GM10266 (cell line): Measurements from ENCODE around the gene ZNF593.

Experiments used
- DNase-seq: peaks from one replicate; pipeline ENCODE4 v3.0.0; 2012; ENCODE audit errors: extremely low spot score
- CTCF ChIP-seq: IDR thresholded peaks from 2 replicates; pipeline ENCODE4 v1.5.1; 2012; ENCODE audit warnings: mild to moderate bottlenecking, low read depth; ENCODE audit not compliant: control insufficient read depth, insufficient read depth; ENCODE audit errors: missing control alignments

The ZNF593 gene

GRCh38 chr1:26187882-26188281, 18.2 kb downstream of the ZNF593 start:
- no peak for TF ChIP-seq CTCF
- no peak for DNase-seq

- no peak for DNase-seq
- no peak for TF ChIP-seq CTCF
Observed at GRCh38 chr1:26188477-26188876, 18.8 kb downstream of the ZNF593 start.

- DNase-seq = no peak
- no peak for TF ChIP-seq CTCF
Observed at GRCh38 chr1:26189331-26189730, 19.6 kb downstream of the ZNF593 start.

DNA sequence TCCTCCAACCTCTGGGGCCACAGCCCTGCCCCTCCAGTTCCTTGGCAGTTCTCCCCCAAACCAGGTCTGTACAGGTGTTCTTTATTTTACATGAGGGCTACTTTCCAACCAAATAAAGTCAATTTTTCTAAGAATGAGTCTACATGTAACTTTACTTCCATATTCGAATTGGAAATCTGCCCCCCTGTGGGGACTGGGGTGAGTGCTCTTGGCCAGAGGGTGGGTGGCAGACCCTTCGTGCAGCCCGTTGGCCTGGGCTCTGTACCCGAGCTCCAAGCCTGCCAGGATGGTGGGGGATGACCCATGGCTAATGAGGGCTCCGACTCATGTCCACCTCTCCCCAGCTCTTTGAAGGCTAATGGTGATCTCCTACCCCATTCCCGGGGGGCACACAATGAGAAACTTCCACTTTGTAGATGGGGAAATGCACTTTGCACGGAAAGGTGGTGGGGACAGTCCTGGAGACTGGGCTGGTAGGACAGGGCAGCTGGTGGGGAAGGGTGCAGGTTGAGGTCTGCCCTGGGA, 20.1 kb downstream of the ZNF593 start:
- DNase-seq = no peak
- no peak for TF ChIP-seq CTCF

- no peak for DNase-seq
- TF ChIP-seq CTCF = no peak
Observed at GRCh38 chr1:26190373-26190987, 20.8 kb downstream of the ZNF593 start, which contains the start of gene CATSPER4. Gene CATSPER4, plus strand, starts transcription at chr1:26190602. Its CDS starts 26 bp downstream, at chr1:26190628.

DNA sequence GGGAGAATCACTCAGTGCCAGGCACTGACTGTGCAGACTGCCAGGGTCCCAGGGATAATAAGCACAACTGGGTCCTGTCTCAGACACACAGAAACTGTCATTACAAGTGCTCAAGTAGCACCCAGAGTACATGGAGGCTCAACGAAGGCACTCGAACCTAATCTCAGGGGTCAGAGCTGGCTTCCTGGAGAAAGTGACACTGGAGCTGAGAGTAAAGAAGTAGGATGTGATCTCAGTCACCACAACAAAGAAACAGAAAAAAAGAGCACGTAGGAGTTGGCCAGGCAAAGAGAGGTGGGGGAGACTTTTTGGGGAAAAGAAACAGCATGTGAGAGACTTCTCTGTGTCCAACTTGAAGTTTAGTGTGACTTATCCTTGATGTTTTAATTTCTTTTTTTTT, 22.0 kb downstream of the ZNF593 start:
- no peak for TF ChIP-seq CTCF
- peak; percentile 70 for DNase-seq

DNA sequence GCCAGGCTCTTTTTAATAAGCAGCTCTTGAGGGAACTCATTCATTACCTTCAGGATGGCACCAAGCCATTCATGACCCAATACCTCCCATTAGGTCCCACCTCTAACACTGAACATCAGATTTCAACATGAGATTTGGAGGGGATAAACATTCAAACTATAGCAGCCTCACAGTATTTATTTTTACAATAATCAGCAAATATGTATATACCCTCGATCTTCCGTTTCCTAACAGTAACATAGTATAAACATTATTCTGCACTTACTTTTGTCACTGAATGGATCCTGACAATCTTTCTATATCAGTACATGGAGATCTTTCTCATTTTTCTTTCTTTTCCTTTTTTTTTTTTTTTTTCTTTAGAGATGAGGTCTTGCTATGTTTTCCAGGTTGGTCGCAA, 26.1 kb downstream of the ZNF593 start:
- no peak for DNase-seq
- no peak for TF ChIP-seq CTCF
